Measurements from ENCODE around the gene ARPIN. TPM values are rescaled to one million over a fixed set of nuclear protein-coding genes. Genes with fewer than 3 reads are reported as not detected.
A peak's percentile ranks its signal among the peaks of the same experiment; 100 is the strongest.

ARPIN gene
- total and polyA plus RNA-seq, 10 of the 15 experiments (the other 5 are each of a cell fraction or from before 2014, with no cell fraction given): 0.02 to 0.04 TPM; not detected in 8

DNA sequence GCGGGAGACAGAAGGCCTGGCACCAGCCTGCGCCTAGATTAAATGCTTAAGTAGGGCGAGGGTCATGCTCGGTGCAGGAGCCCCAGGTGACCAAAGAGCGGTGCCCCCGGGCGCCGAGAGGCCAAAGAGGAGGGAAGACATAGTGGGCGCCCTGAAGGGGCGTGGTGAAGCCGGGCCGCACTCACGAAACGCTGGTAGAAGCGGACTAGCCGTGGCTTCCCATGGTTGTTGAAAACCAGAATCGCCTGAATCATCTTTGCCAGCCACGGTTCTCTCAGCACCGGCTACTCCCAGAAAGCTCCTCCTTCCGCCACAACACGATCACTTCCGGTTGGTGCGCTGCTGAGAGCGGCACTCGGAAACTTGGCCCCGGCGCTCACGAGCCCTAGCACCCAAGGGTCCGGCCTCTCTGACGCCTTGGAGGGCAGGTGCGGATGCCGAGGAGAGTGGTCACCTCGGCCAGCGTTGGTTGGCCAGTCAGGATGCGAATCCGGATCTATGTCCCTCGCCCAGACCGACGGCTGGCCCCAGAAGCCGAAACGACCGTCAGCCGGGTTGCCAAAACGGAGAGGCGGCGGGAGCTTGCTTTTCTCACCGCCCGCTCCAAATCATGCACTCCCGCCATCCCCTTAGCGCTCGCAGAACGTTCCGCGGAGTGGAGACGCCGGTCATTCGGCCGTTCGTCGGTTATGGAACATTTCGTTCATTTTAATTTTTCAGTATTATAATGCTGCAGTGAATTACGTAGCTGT lies 18.9 kb downstream of the ARPIN start, which contains the start of gene AP3S2:
TSS of gene AP3S2 (minus strand) at position 299 of the 752 bp plus-strand sequence. CDS start at position 254, 45 bp downstream.
- peak within 1 kb of the TSS; percentile 98 for H3K9ac ChIP-seq (ENCODE audit: control insufficient read depth, insufficient read depth, low read length)
- H3K36me3 ChIP-seq (ENCODE audit: control insufficient read depth in 2 of 2, insufficient read depth in 2 of 2, low read length in 1 of 2): peaks cover 0 to 3% of the 10 kb centered on the region in 2 experiments; a peak in 2 of 4 replicates
- H4K20me1 ChIP-seq (ENCODE audit: control insufficient read depth, insufficient read depth): no peaks in the 10 kb centered on the region
- intact Hi-C loops (cut with micrococcal nuclease; ENCODE audit: unreplicated experiment): loop anchor here (5.0 kb wide), 1 partner anchor 338 kb away; the partner anchor contains the start of genes CIB1 and GDPGP1
- ATAC-seq (peak; percentile 90), DNase-seq (ENCODE audit: low read depth, low spot score) (peak; percentile 73), FAIRE-seq (peak; percentile 95)
- RAD21 ChIA-PET (ENCODE audit: unreplicated experiment): interaction anchor here (0.6 to 1.7 kb wide), 5 partner anchors 78 to 340 kb away, joined by 3 to 6 read pairs (median 4); partner anchors contain the start of genes CIB1 and GDPGP1
- POLR2A ChIA-PET: interaction anchor here (0.5 to 2.0 kb wide), 3 partner anchors 110 to 649 kb away, joined by 3 to 6 read pairs (median 3); no protein-coding TSS in a partner anchor
- no peaks in the 10 kb centered on the region for H3K27me3 ChIP-seq (replicated peaks in 1 of 2; ENCODE audit: control insufficient read depth in 2 of 2, insufficient read depth in 2 of 2, low read length in 1 of 2)
- peak within 1 kb of the TSS; percentile 96 for H3K4me2 ChIP-seq (ENCODE audit: control insufficient read depth, insufficient read depth)
- CTCF ChIA-PET: interaction anchor here (0.5 to 9.7 kb wide), 3 partner anchors 18 to 258 kb away, joined by 4 to 112 read pairs (median 8); no protein-coding TSS in a partner anchor
- peaks cover 26% of the 10 kb centered on the region for H3K79me2 ChIP-seq (ENCODE audit: control insufficient read depth, insufficient read depth, low read length)
- H3K9me3 ChIP-seq (replicated peaks; ENCODE audit: control insufficient read depth, insufficient read depth, low read length): no peaks in the 10 kb centered on the region
- H3K27ac ChIP-seq (ENCODE audit: control insufficient read depth, insufficient read depth): peak within 1 kb of the TSS; percentile 87
- peak within 1 kb of the TSS; percentile 99 for H2AFZ ChIP-seq (ENCODE audit: control insufficient read depth, low read depth, low read length)
- 1% methylated on average over 62 of the region's 62 CpGs for WGBS (ENCODE audit: insufficient coverage, insufficient replicate concordance, low lambda C conversion rate, missing lambda C conversion rate)
- peaks cover 23% of the 10 kb centered on the region for H3K4me1 ChIP-seq (ENCODE audit: control insufficient read depth, insufficient read depth, low read length)
- BruUV-seq (replicated peaks): TSS peak; percentile 98
- in situ Hi-C loops (cut with MboI): no loop called here
- peak within 1 kb of the TSS; percentile 97 for H3K4me3 ChIP-seq
- SMC1A ChIA-PET (ENCODE audit: uncharacterized antibody, unreplicated experiment): interaction anchor here (1.0 to 1.4 kb wide), 5 partner anchors 10 to 207 kb away, joined by 3 read pairs; no protein-coding TSS in a partner anchor
- peak; percentile 94 for TF ChIP-seq POLR2AphosphoS5 (IDR thresholded peaks at IDR 0.05; ENCODE audit: low read length)
- TF ChIP-seq, protein P1, sequence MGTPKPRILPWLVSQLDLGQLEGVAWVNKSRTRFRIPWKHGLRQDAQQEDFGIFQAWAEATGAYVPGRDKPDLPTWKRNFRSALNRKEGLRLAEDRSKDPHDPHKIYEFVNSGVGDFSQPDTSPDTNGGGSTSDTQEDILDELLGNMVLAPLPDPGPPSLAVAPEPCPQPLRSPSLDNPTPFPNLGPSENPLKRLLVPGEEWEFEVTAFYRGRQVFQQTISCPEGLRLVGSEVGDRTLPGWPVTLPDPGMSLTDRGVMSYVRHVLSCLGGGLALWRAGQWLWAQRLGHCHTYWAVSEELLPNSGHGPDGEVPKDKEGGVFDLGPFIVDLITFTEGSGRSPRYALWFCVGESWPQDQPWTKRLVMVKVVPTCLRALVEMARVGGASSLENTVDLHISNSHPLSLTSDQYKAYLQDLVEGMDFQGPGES (IDR thresholded peaks at IDR 0.05): 0 out of 2 replicates have a peak, but pooled peaks have one; percentile 39
- TF ChIP-seq RFX5 (IDR thresholded peaks at IDR 0.05; ENCODE audit: low read depth, low read length): no peak
- peak; percentile 28; the same call in 1 of the 2 replicates for TF ChIP-seq HDGF (IDR thresholded peaks at IDR 0.05)
- TF ChIP-seq STAT3 (IDR thresholded peaks at IDR 0.05; ENCODE audit: low read depth, low read length): no peak
- TF ChIP-seq, protein P2, sequence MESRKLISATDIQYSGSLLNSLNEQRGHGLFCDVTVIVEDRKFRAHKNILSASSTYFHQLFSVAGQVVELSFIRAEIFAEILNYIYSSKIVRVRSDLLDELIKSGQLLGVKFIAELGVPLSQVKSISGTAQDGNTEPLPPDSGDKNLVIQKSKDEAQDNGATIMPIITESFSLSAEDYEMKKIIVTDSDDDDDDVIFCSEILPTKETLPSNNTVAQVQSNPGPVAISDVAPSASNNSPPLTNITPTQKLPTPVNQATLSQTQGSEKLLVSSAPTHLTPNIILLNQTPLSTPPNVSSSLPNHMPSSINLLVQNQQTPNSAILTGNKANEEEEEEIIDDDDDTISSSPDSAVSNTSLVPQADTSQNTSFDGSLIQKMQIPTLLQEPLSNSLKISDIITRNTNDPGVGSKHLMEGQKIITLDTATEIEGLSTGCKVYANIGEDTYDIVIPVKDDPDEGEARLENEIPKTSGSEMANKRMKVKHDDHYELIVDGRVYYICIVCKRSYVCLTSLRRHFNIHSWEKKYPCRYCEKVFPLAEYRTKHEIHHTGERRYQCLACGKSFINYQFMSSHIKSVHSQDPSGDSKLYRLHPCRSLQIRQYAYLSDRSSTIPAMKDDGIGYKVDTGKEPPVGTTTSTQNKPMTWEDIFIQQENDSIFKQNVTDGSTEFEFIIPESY (IDR thresholded peaks at IDR 0.05): no peak
- TF ChIP-seq, protein P3, sequence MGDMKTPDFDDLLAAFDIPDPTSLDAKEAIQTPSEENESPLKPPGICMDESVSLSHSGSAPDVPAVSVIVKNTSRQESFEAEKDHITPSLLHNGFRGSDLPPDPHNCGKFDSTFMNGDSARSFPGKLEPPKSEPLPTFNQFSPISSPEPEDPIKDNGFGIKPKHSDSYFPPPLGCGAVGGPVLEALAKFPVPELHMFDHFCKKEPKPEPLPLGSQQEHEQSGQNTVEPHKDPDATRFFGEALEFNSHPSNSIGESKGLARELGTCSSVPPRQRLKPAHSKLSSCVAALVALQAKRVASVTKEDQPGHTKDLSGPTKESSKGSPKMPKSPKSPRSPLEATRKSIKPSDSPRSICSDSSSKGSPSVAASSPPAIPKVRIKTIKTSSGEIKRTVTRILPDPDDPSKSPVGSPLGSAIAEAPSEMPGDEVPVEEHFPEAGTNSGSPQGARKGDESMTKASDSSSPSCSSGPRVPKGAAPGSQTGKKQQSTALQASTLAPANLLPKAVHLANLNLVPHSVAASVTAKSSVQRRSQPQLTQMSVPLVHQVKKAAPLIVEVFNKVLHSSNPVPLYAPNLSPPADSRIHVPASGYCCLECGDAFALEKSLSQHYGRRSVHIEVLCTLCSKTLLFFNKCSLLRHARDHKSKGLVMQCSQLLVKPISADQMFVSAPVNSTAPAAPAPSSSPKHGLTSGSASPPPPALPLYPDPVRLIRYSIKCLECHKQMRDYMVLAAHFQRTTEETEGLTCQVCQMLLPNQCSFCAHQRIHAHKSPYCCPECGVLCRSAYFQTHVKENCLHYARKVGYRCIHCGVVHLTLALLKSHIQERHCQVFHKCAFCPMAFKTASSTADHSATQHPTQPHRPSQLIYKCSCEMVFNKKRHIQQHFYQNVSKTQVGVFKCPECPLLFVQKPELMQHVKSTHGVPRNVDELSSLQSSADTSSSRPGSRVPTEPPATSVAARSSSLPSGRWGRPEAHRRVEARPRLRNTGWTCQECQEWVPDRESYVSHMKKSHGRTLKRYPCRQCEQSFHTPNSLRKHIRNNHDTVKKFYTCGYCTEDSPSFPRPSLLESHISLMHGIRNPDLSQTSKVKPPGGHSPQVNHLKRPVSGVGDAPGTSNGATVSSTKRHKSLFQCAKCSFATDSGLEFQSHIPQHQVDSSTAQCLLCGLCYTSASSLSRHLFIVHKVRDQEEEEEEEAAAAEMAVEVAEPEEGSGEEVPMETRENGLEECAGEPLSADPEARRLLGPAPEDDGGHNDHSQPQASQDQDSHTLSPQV (IDR thresholded peaks at IDR 0.05): peak; percentile 89
- TF ChIP-seq RELA (IDR thresholded peaks at IDR 0.05; ENCODE audit: borderline replicate concordance, partially characterized antibody): peak; percentile 86
- TF ChIP-seq, protein P4, sequence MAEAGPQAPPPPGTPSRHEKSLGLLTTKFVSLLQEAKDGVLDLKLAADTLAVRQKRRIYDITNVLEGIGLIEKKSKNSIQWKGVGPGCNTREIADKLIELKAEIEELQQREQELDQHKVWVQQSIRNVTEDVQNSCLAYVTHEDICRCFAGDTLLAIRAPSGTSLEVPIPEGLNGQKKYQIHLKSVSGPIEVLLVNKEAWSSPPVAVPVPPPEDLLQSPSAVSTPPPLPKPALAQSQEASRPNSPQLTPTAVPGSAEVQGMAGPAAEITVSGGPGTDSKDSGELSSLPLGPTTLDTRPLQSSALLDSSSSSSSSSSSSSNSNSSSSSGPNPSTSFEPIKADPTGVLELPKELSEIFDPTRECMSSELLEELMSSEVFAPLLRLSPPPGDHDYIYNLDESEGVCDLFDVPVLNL (IDR thresholded peaks at IDR 0.05; ENCODE audit: low read depth, low read length): peak; percentile 74
- TF ChIP-seq, protein P5, sequence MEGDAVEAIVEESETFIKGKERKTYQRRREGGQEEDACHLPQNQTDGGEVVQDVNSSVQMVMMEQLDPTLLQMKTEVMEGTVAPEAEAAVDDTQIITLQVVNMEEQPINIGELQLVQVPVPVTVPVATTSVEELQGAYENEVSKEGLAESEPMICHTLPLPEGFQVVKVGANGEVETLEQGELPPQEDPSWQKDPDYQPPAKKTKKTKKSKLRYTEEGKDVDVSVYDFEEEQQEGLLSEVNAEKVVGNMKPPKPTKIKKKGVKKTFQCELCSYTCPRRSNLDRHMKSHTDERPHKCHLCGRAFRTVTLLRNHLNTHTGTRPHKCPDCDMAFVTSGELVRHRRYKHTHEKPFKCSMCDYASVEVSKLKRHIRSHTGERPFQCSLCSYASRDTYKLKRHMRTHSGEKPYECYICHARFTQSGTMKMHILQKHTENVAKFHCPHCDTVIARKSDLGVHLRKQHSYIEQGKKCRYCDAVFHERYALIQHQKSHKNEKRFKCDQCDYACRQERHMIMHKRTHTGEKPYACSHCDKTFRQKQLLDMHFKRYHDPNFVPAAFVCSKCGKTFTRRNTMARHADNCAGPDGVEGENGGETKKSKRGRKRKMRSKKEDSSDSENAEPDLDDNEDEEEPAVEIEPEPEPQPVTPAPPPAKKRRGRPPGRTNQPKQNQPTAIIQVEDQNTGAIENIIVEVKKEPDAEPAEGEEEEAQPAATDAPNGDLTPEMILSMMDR (IDR thresholded peaks at IDR 0.05 in 2 of 3, conservative IDR thresholded peaks at IDR 0.05 in 1 of 3; ENCODE audit: control insufficient read depth in 2 of 3, extremely low read depth in 1 of 3, insufficient read depth in 1 of 3, low read depth in 3 of 3, low read length in 3 of 3): no peak
- peak; percentile 24 for TF ChIP-seq RUNX3 (IDR thresholded peaks at IDR 0.05; ENCODE audit: low read length)
